Liver (tissue), 3 donors: ENCODE measurements around the gene SYT13.

Source experiments
- CTCF ChIP-seq: fragments of 150-350 bp; IDR thresholded peaks from 2 replicates; pipeline ENCODE4 v1.5.1; 2017; ENCODE audit warnings: improper control_type of control experiment, low read depth, low read length; ENCODE audit not compliant: missing input control
- EGR1 ChIP-seq, 2 donors: IDR thresholded peaks; 2 replicates each; pipeline ENCODE4 v1.6.1; 2016 to 2018; ENCODE audit warnings: antibody characterized with exemption in 2 of 2, low read depth in 2 of 2
- JUND ChIP-seq, 2 donors: IDR thresholded peaks; 2 replicates each; pipeline ENCODE4 v1.6.1; 2016; ENCODE audit warnings: antibody characterized with exemption in 2 of 2
- RAD21 ChIP-seq, 2 donors: IDR thresholded peaks; 2 replicates each; pipeline ENCODE4 v1.6.1; 2016; ENCODE audit warnings: antibody characterized with exemption in 2 of 2, mild to moderate bottlenecking in 2 of 2
- ZBTB33 ChIP-seq: IDR thresholded peaks from 2 replicates; pipeline ENCODE4 v1.6.1; 2016; ENCODE audit warnings: antibody characterized with exemption
- donor health status: healthy.
- donor health status: healthy.

GRCh38 chr11:45237711-45238315 is 48.3 kb downstream of the SYT13 start:
- TF ChIP-seq JUND (IDR thresholded peaks at IDR 0.05) (no peak), RAD21 (IDR thresholded peaks at IDR 0.05) (no peak), ZBTB33 (no peak), CTCF (no peak), EGR1 (IDR thresholded peaks at IDR 0.05; ENCODE audit: low read depth in 2 of 2) (no peak)
